CD4-positive, alpha-beta T cell treated with Interleukin-4 for 4 hours (primary cell): Measurements from ENCODE around the gene EID2B.

Experiments used
- DNase-seq: peaks from one replicate; pipeline ENCODE4 v3.0.0-alpha.2; 2020

Gene EID2B

GRCh38 chr19:39532233-39533002 lies at the start of gene EID2B:
EID2B (minus strand) TSS chr19:39532852; CDS start chr19:39532802, 50 bp downstream.
- peak; percentile 91 for DNase-seq

- no peak for DNase-seq
Measured at GRCh38 chr19:39582442-39582841, 49.8 kb upstream of the EID2B start.

- no peak for DNase-seq
Measured at GRCh38 chr19:39568604-39569003, 36.0 kb upstream of the EID2B start.

- no peak for DNase-seq
Measured at GRCh38 chr19:39566064-39566463, 33.4 kb upstream of the EID2B start.

- DNase-seq = no peak
Measured at GRCh38 chr19:39563408-39563807, 30.8 kb upstream of the EID2B start.

- DNase-seq = peak; percentile 41
Measured at GRCh38 chr19:39558624-39559117, 26.0 kb upstream of the EID2B start.

- DNase-seq = peak; percentile 28
Measured at GRCh38 chr19:39557811-39558623, 25.4 kb upstream of the EID2B start.

- no peak for DNase-seq
Measured at GRCh38 chr19:39555883-39556282, 23.2 kb upstream of the EID2B start.

- no peak for DNase-seq
Measured at GRCh38 chr19:39554701-39555311, 22.2 kb upstream of the EID2B start.

- DNase-seq = no peak
Measured at GRCh38 chr19:39553082-39553652, 20.5 kb upstream of the EID2B start.

- DNase-seq = no peak
Measured at GRCh38 chr19:39550197-39550596, 17.5 kb upstream of the EID2B start.

- DNase-seq = peak; percentile 62
Measured at GRCh38 chr19:39546599-39546998, 13.9 kb upstream of the EID2B start.

- peak; percentile 52 for DNase-seq
Measured at GRCh38 chr19:39544911-39545310, 12.3 kb upstream of the EID2B start.

- peak; percentile 11 for DNase-seq
Measured at GRCh38 chr19:39544226-39544903, 11.7 kb upstream of the EID2B start.

GRCh38 chr19:39543477-39543857 lies 10.8 kb upstream of the EID2B start:
- no peak for DNase-seq

- DNase-seq = no peak
Measured at GRCh38 chr19:39542206-39542605, 9.6 kb upstream of the EID2B start.

- DNase-seq = no peak
Measured at GRCh38 chr19:39540333-39540673, 7.7 kb upstream of the EID2B start.

- DNase-seq = peak; percentile 92
Measured at GRCh38 chr19:39539518-39540332, 7.1 kb upstream of the EID2B start, which contains the start of gene EID2. EID2 (minus strand) TSS chr19:39540161; CDS start chr19:39540079, 82 bp downstream.

- DNase-seq = no peak
Measured at GRCh38 chr19:39539165-39539517, 6.5 kb upstream of the EID2B start.

GRCh38 chr19:39533791-39534190 lies 1.1 kb upstream of the EID2B start:
- no peak for DNase-seq

GRCh38 chr19:39533003-39533512 lies 406 bp upstream of the EID2B start:
- DNase-seq = no peak

GRCh38 chr19:39531834-39532232 lies 819 bp downstream of the EID2B start:
- no peak for DNase-seq
